WTC11 (cell line): ENCODE measurements around the gene ZNF142.

Experiments used
- ATF1 ChIP-seq: sonication (generic); formaldehyde crosslinking; IDR thresholded peaks from 2 replicates; pipeline ENCODE4 v1.8.1; 2023; ENCODE audit warnings: mild to moderate bottlenecking, moderate library complexity, missing genetic modification reagents
- ATF2 ChIP-seq: sonication (generic); formaldehyde crosslinking; IDR thresholded peaks from 2 replicates; pipeline ENCODE4 v1.8.1; 2022; ENCODE audit warnings: low read depth, missing genetic modification reagents, borderline replicate concordance
- JAZF1 ChIP-seq: fragments of 250-450 bp; sonication (Bioruptor Pico); IDR thresholded peaks from 2 replicates; pipeline ENCODE4 v1.9.0; 2021; ENCODE audit warnings: moderate library complexity, mild to moderate bottlenecking, inconsistent platforms
- USF1 ChIP-seq: sonication (generic); formaldehyde crosslinking; IDR thresholded peaks from 2 replicates; pipeline ENCODE4 v1.8.0; 2022; ENCODE audit warnings: mild to moderate bottlenecking, missing genetic modification reagents
- TF ChIP-seq, protein P1 (sequence below): sonication (generic); formaldehyde crosslinking; IDR thresholded peaks from 2 replicates; pipeline ENCODE4 v1.8.0; 2023; ENCODE audit warnings: missing genetic modification reagents
- TF ChIP-seq, protein P2 (sequence below): fragments of 200-600 bp; IDR thresholded peaks from 2 replicates; pipeline ENCODE4 v1.8.0; 2022; ENCODE audit warnings: antibody characterized with exemption
- TF ChIP-seq, protein P3 (sequence below): sonication (generic); formaldehyde crosslinking; conservative IDR thresholded peaks from 2 replicates; pipeline ENCODE4 v1.8.1; 2022; ENCODE audit warnings: mild to moderate bottlenecking, missing genetic modification reagents

DNA sequence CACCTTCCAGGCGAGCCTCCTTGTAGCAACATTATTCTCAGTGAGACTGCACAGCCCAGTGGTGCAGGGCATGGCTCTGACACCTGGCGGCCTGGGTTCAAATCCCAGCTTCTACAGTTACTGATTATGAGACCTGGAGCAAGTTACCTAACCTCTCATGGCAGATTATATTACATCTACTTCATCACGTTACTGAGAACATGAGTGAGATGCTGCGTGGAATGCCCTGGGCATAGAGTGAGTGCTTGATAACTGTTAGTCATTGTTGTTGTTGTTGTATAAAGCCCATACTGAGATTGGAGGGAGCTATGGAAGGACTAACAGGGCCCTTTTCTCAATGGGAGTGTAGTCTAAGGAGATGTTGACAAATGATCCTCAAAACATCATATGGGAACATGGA is 33.1 kb downstream of the ZNF142 start:
- no peak for TF ChIP-seq ATF1 (CRISPR knock-in tag)
- TF ChIP-seq, protein P1, sequence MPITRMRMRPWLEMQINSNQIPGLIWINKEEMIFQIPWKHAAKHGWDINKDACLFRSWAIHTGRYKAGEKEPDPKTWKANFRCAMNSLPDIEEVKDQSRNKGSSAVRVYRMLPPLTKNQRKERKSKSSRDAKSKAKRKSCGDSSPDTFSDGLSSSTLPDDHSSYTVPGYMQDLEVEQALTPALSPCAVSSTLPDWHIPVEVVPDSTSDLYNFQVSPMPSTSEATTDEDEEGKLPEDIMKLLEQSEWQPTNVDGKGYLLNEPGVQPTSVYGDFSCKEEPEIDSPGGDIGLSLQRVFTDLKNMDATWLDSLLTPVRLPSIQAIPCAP (CRISPR knock-in tag), result no peak
- TF ChIP-seq, protein P2, sequence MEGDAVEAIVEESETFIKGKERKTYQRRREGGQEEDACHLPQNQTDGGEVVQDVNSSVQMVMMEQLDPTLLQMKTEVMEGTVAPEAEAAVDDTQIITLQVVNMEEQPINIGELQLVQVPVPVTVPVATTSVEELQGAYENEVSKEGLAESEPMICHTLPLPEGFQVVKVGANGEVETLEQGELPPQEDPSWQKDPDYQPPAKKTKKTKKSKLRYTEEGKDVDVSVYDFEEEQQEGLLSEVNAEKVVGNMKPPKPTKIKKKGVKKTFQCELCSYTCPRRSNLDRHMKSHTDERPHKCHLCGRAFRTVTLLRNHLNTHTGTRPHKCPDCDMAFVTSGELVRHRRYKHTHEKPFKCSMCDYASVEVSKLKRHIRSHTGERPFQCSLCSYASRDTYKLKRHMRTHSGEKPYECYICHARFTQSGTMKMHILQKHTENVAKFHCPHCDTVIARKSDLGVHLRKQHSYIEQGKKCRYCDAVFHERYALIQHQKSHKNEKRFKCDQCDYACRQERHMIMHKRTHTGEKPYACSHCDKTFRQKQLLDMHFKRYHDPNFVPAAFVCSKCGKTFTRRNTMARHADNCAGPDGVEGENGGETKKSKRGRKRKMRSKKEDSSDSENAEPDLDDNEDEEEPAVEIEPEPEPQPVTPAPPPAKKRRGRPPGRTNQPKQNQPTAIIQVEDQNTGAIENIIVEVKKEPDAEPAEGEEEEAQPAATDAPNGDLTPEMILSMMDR, result no peak
- TF ChIP-seq, protein P3, sequence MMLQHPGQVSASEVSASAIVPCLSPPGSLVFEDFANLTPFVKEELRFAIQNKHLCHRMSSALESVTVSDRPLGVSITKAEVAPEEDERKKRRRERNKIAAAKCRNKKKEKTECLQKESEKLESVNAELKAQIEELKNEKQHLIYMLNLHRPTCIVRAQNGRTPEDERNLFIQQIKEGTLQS (CRISPR knock-in tag), result no peak
- no peak for TF ChIP-seq ATF2 (CRISPR knock-in tag)
- TF ChIP-seq JAZF1 (CRISPR knock-in tag), result no peak
- TF ChIP-seq USF1 (CRISPR knock-in tag), result no peak
